ENCODE results near the gene NOL3. TPM values are rescaled to one million over a fixed set of nuclear protein-coding genes. Genes with fewer than 3 reads are reported as not detected.

The NOL3 gene
- total RNA-seq, 1 donor from 2014 or later: 28.3 TPM

- TF ChIP-seq CTCF (IDR thresholded peaks at IDR 0.05; ENCODE audit: insufficient read depth, low read length, poor library complexity, severe bottlenecking): no peak
- no peaks in the 10 kb centered on the region for H3K36me3 ChIP-seq (ENCODE audit: control insufficient read depth, insufficient read depth, low read length)
- peaks cover 6% of the 10 kb centered on the region for H3K27me3 ChIP-seq (ENCODE audit: control insufficient read depth, insufficient read depth, low read length)
- no peak for DNase-seq (ENCODE audit: low read depth)
- H3K4me3 ChIP-seq (ENCODE audit: low read depth, low read length): no peak overlapping the region
Measured at GRCh38 chr16:67187175-67187890, 17.0 kb downstream of the NOL3 start.

GRCh38 chr16:67188323-67188722, 18.0 kb downstream of the NOL3 start:
- H3K4me3 ChIP-seq (ENCODE audit: low read depth, low read length): no peak overlapping the region
- TF ChIP-seq CTCF (IDR thresholded peaks at IDR 0.05; ENCODE audit: insufficient read depth, low read length, poor library complexity, severe bottlenecking): no peak
- DNase-seq (ENCODE audit: low read depth): no peak
- no peaks in the 10 kb centered on the region for H3K36me3 ChIP-seq (ENCODE audit: control insufficient read depth, insufficient read depth, low read length)
- H3K27me3 ChIP-seq (ENCODE audit: control insufficient read depth, insufficient read depth, low read length): peaks cover 6% of the 10 kb centered on the region

- no peak overlapping the region for H3K4me3 ChIP-seq (ENCODE audit: low read depth, low read length)
- TF ChIP-seq CTCF (IDR thresholded peaks at IDR 0.05; ENCODE audit: insufficient read depth, low read length, poor library complexity, severe bottlenecking): no peak
Measured at GRCh38 chr16:67188798-67189197, 18.5 kb downstream of the NOL3 start.

GRCh38 chr16:67190041-67190440, 19.7 kb downstream of the NOL3 start, which contains the start of gene EXOC3L1:
TSS of gene EXOC3L1 (minus strand) at chr16:67190136. CDS start at chr16:67189676, 460 bp downstream.
- no peak for TF ChIP-seq CTCF (IDR thresholded peaks at IDR 0.05; ENCODE audit: insufficient read depth, low read length, poor library complexity, severe bottlenecking)
- no peak within 1 kb of the TSS for H3K4me3 ChIP-seq (ENCODE audit: low read depth, low read length)
- H3K27me3 ChIP-seq (ENCODE audit: control insufficient read depth, insufficient read depth, low read length): peaks cover 2% of the 10 kb centered on the region
- no peaks in the 10 kb centered on the region for H3K36me3 ChIP-seq (ENCODE audit: control insufficient read depth, insufficient read depth, low read length)
- no peak for DNase-seq (ENCODE audit: low read depth)

More at GRCh38 chr16:67188798-67189197, 18.5 kb downstream of the NOL3 start:
- peaks cover 6% of the 10 kb centered on the region for H3K27me3 ChIP-seq (ENCODE audit: control insufficient read depth, insufficient read depth, low read length)
- DNase-seq (ENCODE audit: low read depth): no peak
- no peaks in the 10 kb centered on the region for H3K36me3 ChIP-seq (ENCODE audit: control insufficient read depth, insufficient read depth, low read length)

GRCh38 chr16:67190448-67191399, 20.4 kb downstream of the NOL3 start:
- no peak overlapping the region for H3K4me3 ChIP-seq (ENCODE audit: low read depth, low read length)
- no peak for DNase-seq (ENCODE audit: low read depth)

More at GRCh38 chr16:67190448-67191399, 20.4 kb downstream of the NOL3 start:
- Histone ChIP-seq H3K36me3 (ENCODE audit: control insufficient read depth, insufficient read depth, low read length) (no peaks in the 10 kb centered on the region), H3K27me3 (ENCODE audit: control insufficient read depth, insufficient read depth, low read length) (no peaks in the 10 kb centered on the region)
- TF ChIP-seq CTCF (IDR thresholded peaks at IDR 0.05; ENCODE audit: insufficient read depth, low read length, poor library complexity, severe bottlenecking): no peak
